CD4-positive, alpha-beta T cell treated with Interleukin-17A for 1 hour (primary cell): Measurements from ENCODE around the gene KRT25.
"Not testable (repeated sequence)": the region's sequence is repeated elsewhere in the genome, so short reads cannot be mapped to it uniquely, and the experiment has no call there.

ENCODE experiments used
- DNase-seq: peaks from one replicate; pipeline ENCODE4 v3.0.0-alpha.2; 2020

KRT25 gene

GRCh38 chr17:40751065-40751464 lies 4.1 kb downstream of the KRT25 start:
- no peak for DNase-seq

GRCh38 chr17:40750391-40750790 lies 4.7 kb downstream of the KRT25 start:
- no peak for DNase-seq

- DNase-seq: not testable (repeated sequence)
These were observed 6.5 kb downstream of the KRT25 start for GRCh38 chr17:40748666-40749065.

- no peak for DNase-seq
These were observed 16.6 kb downstream of the KRT25 start for GRCh38 chr17:40738553-40738952.

- DNase-seq: no peak
These were observed 20.1 kb downstream of the KRT25 start for GRCh38 chr17:40735016-40735415.

GRCh38 chr17:40734018-40734417 lies 21.1 kb downstream of the KRT25 start:
- DNase-seq: no peak

- no peak for DNase-seq
These were observed 24.2 kb downstream of the KRT25 start for GRCh38 chr17:40730970-40731369.

- no peak for DNase-seq
These were observed 27.5 kb downstream of the KRT25 start for GRCh38 chr17:40727447-40728231.

- peak; percentile 29 for DNase-seq
These were observed 28.2 kb downstream of the KRT25 start for GRCh38 chr17:40726919-40727318.

GRCh38 chr17:40724656-40725055 lies 30.5 kb downstream of the KRT25 start:
- no peak for DNase-seq

- no peak for DNase-seq
These were observed 32.9 kb downstream of the KRT25 start for GRCh38 chr17:40722241-40722640.

- DNase-seq: no peak
These were observed 34.2 kb downstream of the KRT25 start for GRCh38 chr17:40720899-40721298.

- no peak for DNase-seq
These were observed 36.2 kb downstream of the KRT25 start for GRCh38 chr17:40718930-40719329.

GRCh38 chr17:40717776-40718175 lies 37.4 kb downstream of the KRT25 start:
- no peak for DNase-seq

GRCh38 chr17:40714473-40714872 lies 40.7 kb downstream of the KRT25 start:
- no peak for DNase-seq

GRCh38 chr17:40707745-40708144 lies 47.4 kb downstream of the KRT25 start:
- no peak for DNase-seq

GRCh38 chr17:40705584-40705983 lies 49.5 kb downstream of the KRT25 start:
- DNase-seq: no peak

GRCh38 chr17:40703652-40704051 lies 51.5 kb downstream of the KRT25 start, which contains the start of gene KRT24:
KRT24 (minus strand) TSS chr17:40703752; CDS start chr17:40703693, 59 bp downstream.
- no peak for DNase-seq

GRCh38 chr17:40702271-40702670 lies 52.9 kb downstream of the KRT25 start:
- DNase-seq: no peak

- no peak for DNase-seq
These were observed 55.3 kb downstream of the KRT25 start for GRCh38 chr17:40699853-40700252.

- DNase-seq: no peak
These were observed 55.8 kb downstream of the KRT25 start for GRCh38 chr17:40699371-40699770.
